Left forelimb (tissue), 1 donor: Measurements from ENCODE around the gene NEUROG1.

Experiments used
- DNase-seq: peaks from one replicate; pipeline ENCODE4 v3.0.0-alpha.2; 2018; ENCODE audit warnings: low spot score

NEUROG1 gene

GRCh38 chr5:135493406-135494180, 42.2 kb downstream of the NEUROG1 start:
- peak; percentile 49 for DNase-seq

- DNase-seq, result peak; percentile 60
Observed at GRCh38 chr5:135492319-135492626, 43.5 kb downstream of the NEUROG1 start.

- peak; percentile 25 for DNase-seq
Observed at GRCh38 chr5:135491552-135492318, 44.0 kb downstream of the NEUROG1 start.

GRCh38 chr5:135491038-135491551, 44.7 kb downstream of the NEUROG1 start:
- peak; percentile 40 for DNase-seq

- peak; percentile 57 for DNase-seq
Observed at GRCh38 chr5:135490245-135491037, 45.3 kb downstream of the NEUROG1 start.

GRCh38 chr5:135489466-135490244, 46.1 kb downstream of the NEUROG1 start:
- DNase-seq, result peak; percentile 62

DNA sequence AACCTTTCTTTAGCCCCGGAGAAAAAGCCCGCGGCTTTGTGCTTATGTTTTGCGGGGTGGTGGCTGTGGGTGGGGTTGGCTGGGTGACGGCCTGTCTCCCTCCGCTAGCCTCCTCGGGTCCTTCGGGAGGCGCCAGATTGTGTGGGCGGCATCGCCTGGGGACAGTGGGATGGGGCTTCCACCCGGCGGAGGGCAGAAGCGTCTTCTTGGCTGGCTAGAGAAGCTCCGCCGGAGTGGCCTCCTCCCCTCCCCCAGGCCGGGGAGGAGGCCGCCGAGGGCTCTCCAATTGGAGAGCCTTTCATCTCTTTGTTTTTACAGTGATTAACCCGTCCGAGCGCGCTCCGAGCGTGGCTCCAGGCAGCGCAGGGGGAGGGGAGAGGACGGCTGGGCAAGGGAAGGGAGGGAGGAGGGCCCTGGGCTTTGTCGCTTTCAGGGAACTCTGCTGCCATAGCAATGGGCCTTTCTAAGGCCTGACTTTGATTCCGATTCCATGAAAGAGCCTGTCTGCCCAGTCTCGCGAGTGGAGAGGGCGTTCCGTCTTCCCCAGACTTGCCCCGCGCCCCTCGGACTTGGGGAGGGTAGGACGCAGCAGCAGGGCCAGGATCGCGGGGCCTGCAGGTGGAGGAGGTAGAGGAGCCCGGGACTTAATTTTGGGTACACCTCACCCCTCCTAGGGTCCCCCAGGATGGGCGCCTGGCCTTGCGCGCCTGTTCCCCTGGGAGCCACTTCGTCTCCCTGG, 46.9 kb downstream of the NEUROG1 start:
- DNase-seq, result peak; percentile 65

DNA sequence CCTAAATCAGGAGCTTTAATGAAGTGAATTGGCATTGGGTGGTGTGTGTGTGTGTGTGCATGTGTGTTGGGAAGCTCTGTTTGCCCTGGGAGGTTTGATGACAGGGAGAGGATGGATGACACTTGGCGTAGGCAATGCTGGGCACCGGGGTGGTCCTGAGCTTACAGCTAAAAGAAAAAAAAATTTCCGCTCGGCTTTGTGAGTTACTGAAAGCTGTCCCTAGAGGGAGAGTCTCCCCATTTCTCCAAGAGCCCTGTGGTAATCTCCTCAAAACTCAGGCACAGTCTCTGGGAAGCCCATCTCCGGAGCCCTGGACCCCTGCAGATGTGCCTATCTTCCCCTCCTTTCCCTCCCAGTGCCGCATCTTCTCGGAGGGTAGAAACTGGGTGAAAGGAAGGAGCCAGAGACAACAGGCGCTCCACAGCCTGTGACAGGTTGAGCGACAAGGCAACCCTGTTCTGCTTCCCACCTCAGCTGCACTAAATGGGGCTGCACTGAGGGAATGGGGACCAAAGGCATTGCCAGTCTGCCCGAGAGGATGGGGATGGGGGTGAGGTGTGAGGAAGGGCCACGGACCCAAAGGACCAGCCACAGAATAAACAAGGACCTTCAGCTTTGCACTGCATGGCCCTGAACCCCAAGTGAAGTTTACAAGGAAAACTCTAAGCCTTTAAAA, 47.8 kb downstream of the NEUROG1 start:
- peak; percentile 48 for DNase-seq

DNA sequence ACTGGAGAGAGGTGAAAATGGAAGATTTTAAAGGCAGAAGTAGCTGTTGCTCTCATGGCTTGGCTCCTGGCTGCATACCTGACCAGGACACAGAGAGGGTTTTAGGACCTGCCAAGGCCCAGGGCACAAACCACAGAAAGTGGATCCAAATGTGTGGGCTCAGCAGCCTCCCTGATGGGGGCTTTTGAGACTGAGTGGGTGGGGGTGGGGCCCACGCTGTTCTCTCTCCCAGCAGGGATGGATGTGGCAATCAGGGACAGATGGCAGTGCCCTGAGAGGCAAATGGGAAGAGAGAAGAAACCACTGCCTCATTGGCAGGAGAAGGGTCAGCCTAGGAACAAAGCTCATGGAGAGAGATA, 48.7 kb downstream of the NEUROG1 start:
- DNase-seq, result peak; percentile 56

DNA sequence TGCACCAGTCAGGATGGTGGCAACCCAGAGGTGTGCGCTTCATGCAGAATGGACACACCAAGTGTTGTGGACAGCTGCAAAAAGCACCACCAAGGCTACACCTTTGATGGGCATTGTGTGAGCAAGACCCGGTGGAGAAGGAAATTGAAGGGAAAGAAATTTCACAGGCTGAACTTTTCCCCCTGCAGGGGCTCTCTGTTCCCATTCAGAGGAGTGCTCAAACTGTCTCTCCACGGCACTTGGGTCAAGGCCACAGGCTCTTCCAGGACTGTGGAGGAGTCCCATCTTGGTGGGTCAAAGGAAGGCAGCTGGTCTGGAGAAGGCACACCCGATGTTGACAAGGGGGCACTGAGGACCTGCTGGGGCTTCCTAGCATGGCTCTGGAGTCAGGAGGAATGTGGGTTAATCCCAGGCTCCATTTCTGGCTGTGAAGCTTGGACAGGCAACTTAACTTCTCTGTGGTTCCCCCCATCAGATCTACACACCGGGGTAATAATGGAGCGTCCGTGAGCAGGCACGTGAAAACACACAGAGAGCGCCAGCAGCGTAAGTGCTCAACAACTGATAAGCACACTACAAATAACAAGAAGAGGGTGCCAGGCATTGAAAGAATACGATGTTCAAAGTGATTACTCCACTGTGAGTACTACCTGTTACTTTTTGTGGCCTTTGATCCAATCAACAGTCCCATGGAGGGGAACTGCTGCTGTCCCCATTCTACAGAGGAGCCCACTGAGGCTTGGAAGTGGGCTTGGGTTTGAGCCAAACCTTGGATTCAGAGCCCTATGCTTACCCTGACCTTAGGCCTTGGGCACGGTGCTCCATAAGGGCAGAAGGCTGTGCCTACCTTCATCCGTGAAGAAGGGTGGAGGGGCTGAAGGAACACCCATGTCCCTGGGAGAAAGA, 49.4 kb downstream of the NEUROG1 start:
- DNase-seq, result peak; percentile 23

GRCh38 chr5:135484674-135485086, 51.1 kb downstream of the NEUROG1 start:
- peak; percentile 57 for DNase-seq
